Activated CD4-positive, alpha-beta T cell treated with anti-CD3 and anti-CD28 coated beads, Interleukin-2, amount 50 U/mL, for 48 hours (primary cell): ENCODE results near the gene NPM3.
"Not testable (repeated sequence)": the region's sequence is repeated elsewhere in the genome, so short reads cannot be mapped to it uniquely, and the experiment has no call there.

Source experiments
- DNase-seq, 2 experiments: peaks; one replicate each; pipeline ENCODE4 v3.0.0-alpha.2; 2020

The NPM3 gene

GRCh38 chr10:101803511-101803910, 20.3 kb upstream of the NPM3 start:
- DNase-seq = no peak

- no peak for DNase-seq
Measured at GRCh38 chr10:101797403-101798059, 14.3 kb upstream of the NPM3 start.

GRCh38 chr10:101793526-101793925, 10.3 kb upstream of the NPM3 start:
- DNase-seq = no peak

GRCh38 chr10:101789686-101790085, 6.4 kb upstream of the NPM3 start:
- no peak for DNase-seq

- not testable (repeated sequence) for DNase-seq
Measured at GRCh38 chr10:101789231-101789630, 6.0 kb upstream of the NPM3 start.

- DNase-seq = no peak
Measured at GRCh38 chr10:101785801-101786200, 2.6 kb upstream of the NPM3 start.

GRCh38 chr10:101784558-101784957, 1.3 kb upstream of the NPM3 start:
- DNase-seq = no peak

GRCh38 chr10:101783736-101784118, 481 bp upstream of the NPM3 start:
- no peak for DNase-seq

- peak in 1 of 2 experiments; percentile 13 for DNase-seq
Measured at GRCh38 chr10:101781984-101782810, 1.0 kb downstream of the NPM3 start.

- no peak for DNase-seq
Measured at GRCh38 chr10:101781655-101781983, 1.6 kb downstream of the NPM3 start.

- DNase-seq = peak; percentile 76 to 81
Measured at GRCh38 chr10:101780818-101781654, 2.2 kb downstream of the NPM3 start.

GRCh38 chr10:101780187-101780817, 2.9 kb downstream of the NPM3 start:
- no peak for DNase-seq

GRCh38 chr10:101779544-101780186, 3.6 kb downstream of the NPM3 start:
- peak; percentile 92 to 93 for DNase-seq

- peak; percentile 26 to 37 for DNase-seq
Measured at GRCh38 chr10:101778781-101779543, 4.3 kb downstream of the NPM3 start.

- DNase-seq = no peak
Measured at GRCh38 chr10:101778151-101778780, 5.0 kb downstream of the NPM3 start.

- no peak for DNase-seq
Measured at GRCh38 chr10:101777619-101778145, 5.6 kb downstream of the NPM3 start.

- no peak for DNase-seq
Measured at GRCh38 chr10:101776161-101776817, 7.0 kb downstream of the NPM3 start.

- no peak for DNase-seq
Measured at GRCh38 chr10:101775273-101776160, 7.7 kb downstream of the NPM3 start, which contains the start of gene FGF8. FGF8 (minus strand) TSS chr10:101776114; CDS start chr10:101775900, 214 bp downstream.

GRCh38 chr10:101774589-101775272, 8.5 kb downstream of the NPM3 start:
- no peak for DNase-seq
